ENCODE measurements around the gene MYO1D.

MYO1D gene

DNA sequence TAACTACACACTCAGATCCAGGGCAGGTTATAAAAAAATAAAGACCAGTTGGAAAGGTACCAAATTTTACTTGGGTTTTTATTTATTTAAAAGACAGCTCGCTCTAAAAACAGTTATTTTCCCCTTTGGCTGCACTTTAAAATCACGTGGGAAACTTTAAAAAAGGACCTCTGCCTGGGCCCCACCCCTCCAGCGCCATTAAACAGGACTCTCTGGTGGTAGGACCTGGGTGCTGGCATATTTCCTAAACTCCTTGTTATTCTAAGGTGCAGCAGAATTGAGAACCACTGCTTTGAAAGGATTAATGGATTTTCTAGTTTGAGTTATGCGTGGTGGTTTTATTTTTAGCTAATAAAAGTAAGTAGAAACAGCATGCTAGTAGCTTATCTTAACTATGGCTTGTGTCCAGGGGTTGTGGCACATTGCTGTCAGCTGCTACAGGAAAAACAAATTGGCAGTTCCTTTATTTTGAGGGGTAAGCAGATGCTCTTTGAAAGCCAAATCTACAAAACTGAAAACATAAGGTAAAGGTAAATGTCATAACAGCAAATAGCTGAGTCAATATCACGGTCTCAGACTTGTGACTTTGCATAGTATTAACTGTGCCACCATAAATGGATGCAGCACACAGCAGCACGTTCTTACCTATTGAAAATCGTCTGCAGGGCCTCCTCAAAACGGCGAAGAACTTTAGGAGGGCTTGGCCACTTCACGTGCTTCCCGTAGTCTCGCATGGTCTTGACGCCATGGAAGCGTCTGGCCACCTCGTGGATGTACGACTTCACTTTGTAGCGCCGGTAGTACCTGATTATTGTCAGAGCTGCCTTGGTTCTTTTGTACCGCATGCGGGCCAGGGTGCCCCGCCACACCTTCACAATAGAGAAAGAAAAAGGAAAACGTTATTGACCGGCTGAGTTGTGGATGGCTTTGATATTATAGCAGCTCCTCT is 218.2 kb downstream of the MYO1D start:
- ChIA-PET CTCF (interaction anchor here (0.6 to 2.8 kb wide), 51 partner anchors 8 to 339 kb away, joined by 3 to 33 read pairs (median 4); partner anchors contain the start of genes CDK5R1, MYO1D and PSMD11), POLR2A (no interaction called here)
- DNase-seq (ENCODE audit: extremely low spot score), result no peak
- TF ChIP-seq CTCF (IDR thresholded peaks at IDR 0.05; ENCODE audit: control extremely low read depth, extremely low read depth, low read depth, missing control alignments), result no peak

DNA sequence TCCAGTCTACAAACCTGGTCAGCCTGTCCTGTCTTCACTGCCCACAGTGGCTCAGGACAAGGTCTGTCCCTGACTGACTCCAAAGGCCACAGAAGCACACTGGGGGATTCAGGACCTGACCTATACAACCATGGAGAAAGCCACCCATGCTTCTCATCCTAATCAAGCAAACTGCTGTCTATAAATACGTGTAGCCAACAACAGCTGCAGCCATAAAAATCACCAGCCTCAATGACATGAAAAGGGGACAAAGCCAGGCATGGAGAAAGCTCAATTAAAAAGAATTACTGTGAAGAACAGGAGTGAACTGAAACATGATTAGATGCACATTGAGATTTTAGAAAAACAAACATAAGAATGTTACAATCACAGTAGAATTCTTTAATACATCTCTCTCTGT is 220.0 kb downstream of the MYO1D start:
- ChIA-PET CTCF (interaction anchor here (1.0 to 2.8 kb wide), 4 partner anchors 17 to 279 kb away, joined by 3 to 13 read pairs (median 4); partner anchors contain the start of gene MYO1D), POLR2A (no interaction called here)
- no peak for TF ChIP-seq CTCF (IDR thresholded peaks at IDR 0.05; ENCODE audit: control extremely low read depth, extremely low read depth, low read depth, missing control alignments)
- DNase-seq (ENCODE audit: extremely low spot score), result no peak

DNA sequence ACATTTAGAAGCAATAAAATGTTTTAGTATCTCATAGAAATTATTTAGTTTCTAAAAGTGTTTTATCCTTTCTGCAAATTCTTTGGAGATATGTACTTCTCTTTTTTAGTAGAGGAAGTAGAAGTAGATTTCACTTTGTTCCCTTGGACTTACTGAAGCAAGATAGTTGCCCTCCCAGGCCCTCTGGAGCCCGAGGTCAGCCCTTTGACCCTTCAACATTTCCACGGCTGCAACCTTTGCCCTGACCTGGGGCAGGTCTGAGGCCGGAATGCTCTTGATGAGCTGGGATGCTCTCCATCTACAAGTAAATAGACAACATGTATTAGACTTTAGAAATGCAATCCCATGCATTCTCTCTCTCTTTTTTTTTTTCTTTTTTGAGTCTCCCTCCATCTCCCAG is 222.6 kb downstream of the MYO1D start:
- no peak for DNase-seq (ENCODE audit: extremely low spot score)
- CTCF ChIA-PET, result interaction anchor here (0.8 to 1.7 kb wide), 2 partner anchors 14 to 196 kb away, joined by 3 to 4 read pairs; no protein-coding TSS in a partner anchor
- TF ChIP-seq CTCF (IDR thresholded peaks at IDR 0.05; ENCODE audit: control extremely low read depth, extremely low read depth, low read depth, missing control alignments), result no peak
- POLR2A ChIA-PET, result no interaction called here

DNA sequence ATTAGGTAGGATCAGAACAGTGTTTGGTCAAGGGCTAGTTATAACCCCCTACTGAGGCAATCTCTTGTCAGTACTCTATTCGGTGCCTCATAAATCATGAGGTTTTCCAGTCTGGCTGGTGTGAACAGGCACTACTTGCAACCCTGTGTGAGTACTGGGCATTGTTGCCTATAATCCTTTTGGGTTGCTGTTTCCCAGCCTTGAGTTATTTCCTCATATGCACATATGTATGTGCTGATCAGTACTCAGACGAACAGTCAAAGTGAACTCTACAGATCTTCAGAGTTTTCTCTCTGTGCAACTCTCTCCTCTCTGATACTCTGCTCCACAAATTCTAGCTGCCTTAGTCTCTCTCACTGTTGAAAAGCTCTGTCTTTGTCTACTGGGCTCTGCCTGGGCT is 225.8 kb downstream of the MYO1D start:
- POLR2A ChIA-PET, result no interaction called here
- TF ChIP-seq CTCF (IDR thresholded peaks at IDR 0.05; ENCODE audit: control extremely low read depth, extremely low read depth, low read depth, missing control alignments), result no peak
- no peak for DNase-seq (ENCODE audit: extremely low spot score)
- CTCF ChIA-PET, result interaction anchor here (1.4 kb wide), 1 partner anchor 8 kb away, joined by 6 read pairs; no protein-coding TSS in a partner anchor

- no peak for DNase-seq (ENCODE audit: extremely low spot score)
- POLR2A ChIA-PET, result no interaction called here
Measured at GRCh38 chr17:32648450-32648849, 228.5 kb downstream of the MYO1D start.

More at GRCh38 chr17:32648450-32648849, 228.5 kb downstream of the MYO1D start:
- CTCF ChIA-PET, result interaction anchor here (4.1 kb wide), 1 partner anchor 10 kb away, joined by 26 read pairs; no protein-coding TSS in a partner anchor
- TF ChIP-seq CTCF (IDR thresholded peaks at IDR 0.05; ENCODE audit: control extremely low read depth, extremely low read depth, low read depth, missing control alignments), result no peak
